Effector memory CD8-positive, alpha-beta T cell (primary cell): ENCODE measurements around the gene CHCHD5.

Experiments used
- ATAC-seq: fragments of 150-1000 bp; cut with Tn5 transposase; replicated peaks from 2 replicates; pipeline ENCODE4 v1.10.0; 2021; ENCODE audit warnings: mild to moderate bottlenecking, moderate library complexity
- DNase-seq, 3 experiments: peaks; one replicate each; pipeline ENCODE4 v3.0.0; 2021
- H3K27ac Mint-ChIP-seq, 2 donors: one replicate each; pipeline ENCODE4 v1.8.0; 2022; ENCODE audit warnings: mild to moderate bottlenecking in 2 of 2, mixed read lengths in 2 of 2, moderate library complexity in 2 of 2
- H3K27me3 Mint-ChIP-seq, 2 donors: one replicate each; pipeline ENCODE4 v1.8.0; 2022; ENCODE audit warnings: mixed read lengths in 2 of 2
- H3K36me3 Mint-ChIP-seq: one replicate; pipeline ENCODE4 v1.8.0; 2022; ENCODE audit warnings: mild to moderate bottlenecking, moderate library complexity, mixed read lengths; ENCODE audit not compliant: insufficient read depth
- H3K4me1 Mint-ChIP-seq, 2 donors: one replicate each; pipeline ENCODE4 v1.8.0; 2022; ENCODE audit warnings: low read depth in 2 of 2, mixed read lengths in 2 of 2
- H3K4me3 Mint-ChIP-seq, 2 donors: one replicate each; pipeline ENCODE4 v1.8.0; 2022; ENCODE audit warnings: mild to moderate bottlenecking in 2 of 2, mixed read lengths in 2 of 2, moderate library complexity in 2 of 2
- H3K9me3 Mint-ChIP-seq, 2 donors: one replicate each; pipeline ENCODE4 v1.8.0; 2022; ENCODE audit warnings: mixed read lengths in 2 of 2

CHCHD5 gene

DNA sequence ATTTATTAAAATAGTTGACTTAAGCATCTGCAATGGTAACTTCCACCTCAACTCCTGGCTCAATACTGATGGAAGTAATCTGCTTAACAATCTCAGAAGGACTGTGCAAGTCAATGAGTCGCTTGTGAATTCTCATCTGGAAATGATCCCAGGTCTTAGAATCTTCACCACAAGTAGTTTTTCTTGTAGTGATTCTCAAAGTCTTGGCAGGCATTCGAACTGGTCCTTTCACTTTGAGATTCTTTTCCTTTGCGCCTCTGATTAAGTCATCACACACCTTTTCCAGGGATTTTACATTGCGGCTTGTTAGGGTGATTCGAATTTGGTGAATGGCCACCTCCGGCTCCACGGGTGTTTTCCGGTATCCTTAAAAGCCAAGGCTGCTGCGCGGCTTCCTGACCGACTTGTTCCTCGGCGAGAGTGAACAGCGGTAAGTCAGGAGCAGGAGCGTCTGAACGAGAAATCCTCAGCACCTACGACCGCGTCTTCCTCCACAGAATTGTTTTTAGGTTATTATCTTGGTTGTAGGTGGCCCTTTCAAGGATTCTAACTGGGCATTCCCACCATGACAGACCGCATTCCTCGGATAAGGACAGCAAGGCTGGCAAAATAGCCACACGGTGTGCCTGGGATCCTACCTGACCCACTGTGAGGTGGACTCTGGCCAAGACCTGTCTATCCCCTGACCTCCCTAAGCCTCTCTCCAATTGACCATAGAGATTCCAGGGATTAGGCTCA, 37.5 kb downstream of the CHCHD5 start:
- H3K27me3 Mint-ChIP-seq = no peaks in the 10 kb centered on the region
- peaks cover 24 to 33% of the 10 kb centered on the region in 2 donors for H3K4me1 Mint-ChIP-seq
- H3K4me3 Mint-ChIP-seq = no peak overlapping the region
- no peak for ATAC-seq
- DNase-seq = no peak
- no peak overlapping the region for H3K27ac Mint-ChIP-seq
- H3K9me3 Mint-ChIP-seq = no peaks in the 10 kb centered on the region
- peaks cover 3% of the 10 kb centered on the region for H3K36me3 Mint-ChIP-seq

- H3K4me3 Mint-ChIP-seq = no peak overlapping the region
- H3K9me3 Mint-ChIP-seq = no peaks in the 10 kb centered on the region
- no peak overlapping the region for H3K27ac Mint-ChIP-seq
- peaks cover 3% of the 10 kb centered on the region for H3K36me3 Mint-ChIP-seq
- ATAC-seq (no peak), DNase-seq (no peak)
- H3K27me3 Mint-ChIP-seq = no peaks in the 10 kb centered on the region
- H3K4me1 Mint-ChIP-seq = peaks cover 29 to 39% of the 10 kb centered on the region in 2 donors
Measured at GRCh38 chr2:112622528-112622849, 38.1 kb downstream of the CHCHD5 start.

GRCh38 chr2:112623913-112624777, 39.7 kb downstream of the CHCHD5 start:
- no peaks in the 10 kb centered on the region for H3K9me3 Mint-ChIP-seq
- DNase-seq = peak; percentile 54 to 62 (median 58)
- peak overlapping the region; percentile 35 for H3K27ac Mint-ChIP-seq
- peaks cover 3% of the 10 kb centered on the region for H3K36me3 Mint-ChIP-seq
- ATAC-seq = peak; percentile 85
- H3K4me3 Mint-ChIP-seq = peak overlapping the region; percentile 60 to 68
- H3K27me3 Mint-ChIP-seq = no peaks in the 10 kb centered on the region
- H3K4me1 Mint-ChIP-seq = peaks cover 36 to 46% of the 10 kb centered on the region in 2 donors

DNA sequence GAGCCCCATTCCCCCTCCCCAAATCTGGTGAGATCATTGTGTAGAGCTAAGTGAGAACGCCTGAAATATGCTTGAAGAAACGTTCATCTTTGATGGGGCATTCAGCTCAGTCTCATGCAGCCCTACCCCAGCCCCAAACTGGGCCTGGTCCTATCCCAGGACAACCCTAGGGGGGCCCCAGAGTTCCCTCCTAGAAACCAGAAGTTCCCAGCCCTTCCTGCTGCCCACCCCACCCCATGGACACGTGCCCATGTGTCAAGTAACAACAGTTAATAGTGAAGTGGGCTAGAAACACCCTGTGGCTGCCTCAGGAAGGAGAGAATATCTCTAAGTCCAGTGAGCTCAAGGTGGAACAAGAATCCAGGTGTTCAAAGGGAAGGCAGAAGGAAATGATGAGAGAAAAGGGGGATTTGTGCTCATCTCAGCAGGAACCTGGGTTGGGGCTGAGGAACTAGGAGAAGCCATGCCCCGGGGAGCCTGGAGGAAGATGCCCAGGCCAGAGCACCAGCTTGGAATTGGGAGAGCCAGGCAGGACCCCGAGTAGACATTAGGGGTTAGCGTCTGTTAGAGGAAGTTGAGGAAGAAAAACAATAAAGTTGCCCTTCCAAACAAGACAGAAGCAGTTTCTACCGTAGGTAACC, 41.2 kb downstream of the CHCHD5 start:
- DNase-seq (no peak), ATAC-seq (no peak)
- Mint-ChIP-seq H3K4me1 (peaks cover 50 to 61% of the 10 kb centered on the region in 2 donors), H3K27ac (peak overlapping the region; percentile 87 to 90), H3K9me3 (no peaks in the 10 kb centered on the region), H3K4me3 (peak overlapping the region; percentile 68 to 78), H3K27me3 (no peaks in the 10 kb centered on the region), H3K36me3 (peaks cover 14% of the 10 kb centered on the region)

DNA sequence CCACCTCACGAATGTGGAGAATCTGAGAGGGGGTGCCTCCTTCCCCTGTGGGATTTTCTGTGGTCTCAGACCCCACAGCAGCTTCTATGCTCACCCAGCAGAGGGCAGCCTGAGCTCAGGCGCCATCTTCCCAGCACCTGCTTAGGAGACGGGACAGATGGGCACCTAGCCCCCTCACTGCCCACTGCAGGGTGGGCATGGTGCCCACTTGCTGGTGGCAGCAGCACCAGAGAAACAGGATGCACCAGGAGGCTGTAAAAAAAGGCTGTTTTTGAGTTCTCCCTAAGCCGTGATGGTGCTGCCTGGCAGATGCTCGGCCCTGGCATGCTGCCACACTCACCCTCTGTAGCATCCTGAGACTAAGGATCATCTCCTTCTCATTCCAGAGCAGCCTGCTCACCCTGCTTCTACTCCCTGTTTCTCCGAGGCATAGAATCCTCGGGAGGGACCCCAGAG, 42.2 kb downstream of the CHCHD5 start:
- Mint-ChIP-seq H3K4me1 (peaks cover 58 to 69% of the 10 kb centered on the region in 2 donors), H3K36me3 (peaks cover 23% of the 10 kb centered on the region)
- ATAC-seq = peak; percentile 35

GRCh38 chr2:112627060-112628040, 42.9 kb downstream of the CHCHD5 start:
- Mint-ChIP-seq H3K4me3 (peak overlapping the region; percentile 68 to 78), H3K27ac (peak overlapping the region; percentile 87 to 90), H3K9me3 (no peaks in the 10 kb centered on the region), H3K4me1 (peaks cover 63 to 71% of the 10 kb centered on the region in 2 donors), H3K27me3 (no peaks in the 10 kb centered on the region), H3K36me3 (peaks cover 23% of the 10 kb centered on the region)
- ATAC-seq (peak; percentile 4), DNase-seq (peak in 1 of 3 experiments; percentile 15)

More for the DNA sequence above, 42.2 kb downstream of the CHCHD5 start:
- peak; percentile 44 to 58 (median 50) for DNase-seq
- H3K27me3 Mint-ChIP-seq = no peaks in the 10 kb centered on the region
- peak overlapping the region; percentile 87 to 90 for H3K27ac Mint-ChIP-seq
- no peaks in the 10 kb centered on the region for H3K9me3 Mint-ChIP-seq
- H3K4me3 Mint-ChIP-seq = peak overlapping the region; percentile 68 to 78

DNA sequence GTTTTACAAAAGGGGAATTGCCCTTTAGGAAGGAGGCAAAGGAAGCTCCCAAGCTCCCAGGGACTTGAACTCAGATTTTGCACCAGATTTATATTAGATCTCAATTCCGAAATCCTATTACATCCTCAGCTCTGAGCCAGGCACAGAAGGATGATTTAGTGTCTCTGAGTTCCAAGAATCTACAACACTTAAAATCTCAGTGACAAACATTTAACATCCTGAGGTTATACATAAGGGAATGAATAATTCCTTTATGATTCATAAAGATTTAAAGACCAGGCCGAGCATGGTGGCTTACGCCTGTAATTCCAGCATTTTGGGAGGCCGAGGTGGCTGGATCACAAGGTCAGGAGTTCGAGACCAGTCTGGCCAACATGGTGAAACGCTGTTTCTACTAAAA, 44.8 kb downstream of the CHCHD5 start:
- Mint-ChIP-seq H3K27ac (peak overlapping the region; percentile 89 to 95), H3K4me1 (peaks cover 73 to 82% of the 10 kb centered on the region in 2 donors), H3K36me3 (peaks cover 29% of the 10 kb centered on the region), H3K27me3 (no peaks in the 10 kb centered on the region), H3K9me3 (no peaks in the 10 kb centered on the region), H3K4me3 (peak overlapping the region; percentile 77 to 84)
- DNase-seq (no peak), ATAC-seq (no peak)

DNA sequence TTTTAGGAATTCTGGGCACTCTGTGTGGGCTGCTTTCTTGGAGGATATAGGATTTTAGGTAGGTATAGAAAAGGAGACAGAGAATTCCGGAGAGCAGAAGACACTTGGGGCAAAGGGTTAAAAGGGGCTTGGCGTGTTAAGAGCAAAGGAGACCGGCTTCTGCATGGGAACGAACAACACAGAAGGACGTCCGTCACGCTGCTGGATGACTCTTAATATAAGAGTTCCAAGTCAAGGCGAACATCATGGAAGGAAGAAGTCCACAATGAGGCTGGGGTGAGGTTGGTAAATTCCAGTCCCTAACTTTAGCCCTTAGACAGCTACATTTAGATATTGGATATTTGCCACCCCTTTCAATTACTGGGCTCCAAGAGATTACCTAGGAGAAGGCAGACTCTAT, 45.4 kb downstream of the CHCHD5 start:
- H3K36me3 Mint-ChIP-seq = peaks cover 29% of the 10 kb centered on the region
- H3K4me1 Mint-ChIP-seq = peaks cover 74 to 82% of the 10 kb centered on the region in 2 donors
- H3K27me3 Mint-ChIP-seq = no peaks in the 10 kb centered on the region
- DNase-seq (no peak), ATAC-seq (no peak)
- no peaks in the 10 kb centered on the region for H3K9me3 Mint-ChIP-seq
- H3K27ac Mint-ChIP-seq = peak overlapping the region; percentile 89 to 95
- H3K4me3 Mint-ChIP-seq = peak overlapping the region; percentile 77 to 84

- Mint-ChIP-seq H3K36me3 (peaks cover 29% of the 10 kb centered on the region), H3K27ac (peak overlapping the region; percentile 89 to 95), H3K4me1 (peaks cover 76 to 86% of the 10 kb centered on the region in 2 donors), H3K27me3 (no peaks in the 10 kb centered on the region), H3K9me3 (no peaks in the 10 kb centered on the region), H3K4me3 (peak overlapping the region; percentile 77 to 84)
- no peak for DNase-seq
- no peak for ATAC-seq
Measured at GRCh38 chr2:112630268-112630667, 45.9 kb downstream of the CHCHD5 start.

GRCh38 chr2:112633708-112634107, 49.3 kb downstream of the CHCHD5 start:
- no peak for ATAC-seq
- Mint-ChIP-seq H3K4me1 (peaks cover 70 to 80% of the 10 kb centered on the region in 2 donors), H3K27me3 (no peaks in the 10 kb centered on the region), H3K4me3 (peak overlapping the region; percentile 78 to 84), H3K36me3 (peaks cover 26% of the 10 kb centered on the region), H3K9me3 (no peaks in the 10 kb centered on the region), H3K27ac (peak overlapping the region; percentile 76 to 95)
- no peak for DNase-seq

DNA sequence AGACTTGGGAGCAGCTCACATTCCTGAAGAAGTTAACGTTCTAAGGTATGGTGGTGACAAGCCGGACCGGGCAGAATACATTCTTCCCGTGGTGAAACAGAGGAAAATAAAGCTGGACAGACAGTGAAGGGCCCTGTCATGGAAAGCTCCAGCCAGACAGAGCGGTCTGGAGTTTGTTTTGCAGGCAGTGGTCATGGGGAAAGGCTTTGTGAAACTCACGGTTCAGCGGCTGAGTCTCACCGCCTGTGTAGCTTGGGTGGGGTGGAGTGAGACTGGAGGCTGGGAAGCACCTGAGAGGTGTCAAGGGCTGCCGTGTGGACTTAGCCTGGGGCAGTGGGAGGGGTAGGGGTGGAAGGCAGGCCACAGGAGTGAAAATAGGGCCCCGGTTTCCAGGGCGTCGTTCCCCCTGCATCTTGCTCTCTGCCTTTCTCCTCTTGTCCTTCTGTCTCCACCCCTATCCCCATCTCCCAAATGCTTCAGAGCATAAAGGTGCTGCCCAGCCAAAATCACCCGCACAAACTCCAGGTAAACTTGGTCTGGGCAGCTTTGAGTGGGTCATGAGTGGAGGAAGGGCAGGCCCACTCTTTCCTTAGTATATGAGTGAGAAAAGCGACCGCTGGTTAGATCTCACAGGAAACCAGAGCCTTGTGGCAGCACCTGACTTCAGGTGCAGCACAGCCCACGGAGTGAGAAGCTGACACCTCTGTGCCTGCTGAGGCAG, 49.9 kb downstream of the CHCHD5 start:
- peak; percentile 29 to 34 (median 33) for DNase-seq
- peaks cover 68 to 78% of the 10 kb centered on the region in 2 donors for H3K4me1 Mint-ChIP-seq

GRCh38 chr2:112634874-112635157, 50.4 kb downstream of the CHCHD5 start:
- Mint-ChIP-seq H3K36me3 (peaks cover 21% of the 10 kb centered on the region), H3K4me1 (peaks cover 63 to 73% of the 10 kb centered on the region in 2 donors), H3K27ac (peak overlapping the region; percentile 76 to 95), H3K27me3 (no peaks in the 10 kb centered on the region), H3K4me3 (peak overlapping the region; percentile 78 to 84), H3K9me3 (no peaks in the 10 kb centered on the region)
- no peak for DNase-seq
- ATAC-seq = no peak

More for the DNA sequence above, 49.9 kb downstream of the CHCHD5 start:
- H3K27ac Mint-ChIP-seq = peak overlapping the region; percentile 76 to 95
- no peaks in the 10 kb centered on the region for H3K9me3 Mint-ChIP-seq
- ATAC-seq = peak; percentile 61
- peaks cover 26% of the 10 kb centered on the region for H3K36me3 Mint-ChIP-seq
- H3K27me3 Mint-ChIP-seq = no peaks in the 10 kb centered on the region
- H3K4me3 Mint-ChIP-seq = peak overlapping the region; percentile 78 to 84
